Effector CD4-positive, alpha-beta T cell (primary cell): ENCODE data around the gene RBMS1.

Experiments
- DNase-seq: peaks from one replicate; pipeline ENCODE4 v3.0.0-alpha.2; 2020
- total RNA-seq: gene quantifications from one replicate; lab custom pipeline; 2026; lab: John Stamatoyannopoulos, UW

Gene RBMS1, protein sequence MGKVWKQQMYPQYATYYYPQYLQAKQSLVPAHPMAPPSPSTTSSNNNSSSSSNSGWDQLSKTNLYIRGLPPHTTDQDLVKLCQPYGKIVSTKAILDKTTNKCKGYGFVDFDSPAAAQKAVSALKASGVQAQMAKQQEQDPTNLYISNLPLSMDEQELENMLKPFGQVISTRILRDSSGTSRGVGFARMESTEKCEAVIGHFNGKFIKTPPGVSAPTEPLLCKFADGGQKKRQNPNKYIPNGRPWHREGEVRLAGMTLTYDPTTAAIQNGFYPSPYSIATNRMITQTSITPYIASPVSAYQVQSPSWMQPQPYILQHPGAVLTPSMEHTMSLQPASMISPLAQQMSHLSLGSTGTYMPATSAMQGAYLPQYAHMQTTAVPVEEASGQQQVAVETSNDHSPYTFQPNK
- total RNA-seq, result 83.5 reads per million, percentile 79 among the genes with 10 or more reads in this experiment

GRCh38 chr2:160493227-160494028, at the start of gene RBMS1:
RBMS1 (minus strand) TSS chr2:160493807; CDS start chr2:160493363, 444 bp downstream.
- DNase-seq, result peak; percentile 33

- no peak for DNase-seq
Observed at GRCh38 chr2:160541745-160542144, 48.1 kb upstream of the RBMS1 start.

DNA sequence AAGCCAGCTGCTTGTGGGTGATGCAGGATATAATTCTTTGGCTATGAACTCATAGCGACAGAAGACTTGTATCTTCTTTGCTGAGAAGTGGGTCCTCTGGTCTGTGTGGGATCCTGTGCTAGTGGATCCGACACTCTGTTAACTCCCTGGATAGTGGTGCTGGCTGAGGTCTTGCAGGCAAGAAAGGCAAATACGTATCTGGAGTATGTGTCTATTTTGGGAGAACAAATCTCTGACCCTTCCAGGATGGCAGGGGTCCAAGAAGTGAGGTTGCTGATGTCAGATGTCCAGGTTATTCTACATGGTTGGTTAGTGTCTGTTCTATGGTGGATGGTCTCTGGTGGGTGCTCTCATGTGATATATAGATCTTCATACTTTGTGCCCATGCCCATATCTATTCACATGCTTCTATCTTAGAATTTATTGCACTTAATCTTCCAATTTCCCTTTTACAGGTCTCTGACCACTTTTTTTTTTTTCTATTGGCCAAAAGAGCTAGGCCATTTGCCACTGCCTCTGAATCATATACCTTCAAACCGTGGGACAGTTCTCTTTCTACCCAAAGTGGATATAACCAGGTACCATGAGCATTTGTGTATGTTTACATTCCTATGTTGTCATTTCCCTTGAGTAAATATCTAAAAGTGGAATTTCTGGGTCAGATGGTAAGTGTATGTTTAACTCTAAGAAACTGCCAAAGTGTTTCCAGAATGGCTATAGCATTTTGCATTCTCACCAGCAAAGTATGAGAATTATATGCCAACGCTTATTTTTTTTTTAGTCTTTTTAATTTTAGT, 45.1 kb upstream of the RBMS1 start:
- no peak for DNase-seq

DNA sequence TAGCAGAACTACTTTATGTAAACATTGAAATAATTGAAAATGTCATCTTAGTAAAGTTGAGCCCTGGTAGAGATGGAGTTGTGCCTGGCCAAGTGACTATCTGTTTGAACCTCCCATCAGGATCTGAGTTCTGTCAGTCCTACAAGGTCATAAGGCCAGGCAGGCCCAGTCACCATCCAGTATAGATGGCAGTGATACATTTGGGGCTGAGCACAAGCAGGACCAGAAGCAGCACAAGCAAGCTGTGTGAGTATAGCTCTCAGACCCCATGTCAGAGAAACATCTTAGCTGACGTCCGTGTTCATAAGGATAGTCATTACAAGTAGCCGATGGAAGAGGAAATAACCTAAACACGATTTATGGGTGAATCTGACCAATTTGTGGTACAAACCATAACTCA, 44.5 kb upstream of the RBMS1 start:
- no peak for DNase-seq

DNA sequence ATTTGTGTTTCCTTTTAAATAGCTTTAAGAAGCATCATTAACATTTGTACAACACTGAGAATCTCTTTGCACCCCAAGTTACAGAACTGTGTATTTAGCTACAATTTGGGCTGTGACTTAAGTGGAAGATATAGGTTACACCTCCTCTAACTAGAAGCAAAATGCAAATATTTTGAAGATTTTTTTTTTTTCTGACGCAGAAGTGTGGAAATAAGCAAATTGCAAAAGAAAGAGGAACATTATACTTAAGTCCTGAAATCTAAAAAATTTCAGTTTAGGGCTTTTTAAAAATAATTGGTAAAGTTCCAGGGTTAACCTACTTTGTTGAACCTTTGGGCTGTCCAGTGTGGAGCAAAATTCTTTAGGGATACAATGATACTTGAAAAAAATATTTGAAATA, 41.4 kb upstream of the RBMS1 start:
- DNase-seq, result no peak

GRCh38 chr2:160534249-160534648, 40.6 kb upstream of the RBMS1 start:
- DNase-seq, result no peak

DNA sequence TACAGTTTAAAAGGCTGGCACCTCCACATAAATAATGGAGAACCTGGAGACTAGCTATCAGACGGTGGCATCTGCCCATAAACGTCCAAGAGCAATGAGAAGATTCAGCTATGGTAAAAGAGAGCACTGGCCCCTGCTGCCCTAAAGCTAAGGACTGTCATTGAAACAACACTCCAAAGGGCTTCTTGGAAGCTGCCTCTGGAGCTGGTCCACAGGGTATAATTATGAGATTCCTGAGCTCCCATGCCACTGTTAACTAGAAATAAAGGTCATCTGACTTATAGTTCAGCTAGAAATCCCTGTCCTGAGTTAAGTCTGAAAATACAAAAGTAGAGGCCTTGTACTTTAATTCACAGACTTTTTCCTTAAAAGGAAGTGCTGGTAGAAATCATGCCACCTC, 39.9 kb upstream of the RBMS1 start:
- no peak for DNase-seq

- DNase-seq, result no peak
Observed at GRCh38 chr2:160532388-160532787, 38.8 kb upstream of the RBMS1 start.

DNA sequence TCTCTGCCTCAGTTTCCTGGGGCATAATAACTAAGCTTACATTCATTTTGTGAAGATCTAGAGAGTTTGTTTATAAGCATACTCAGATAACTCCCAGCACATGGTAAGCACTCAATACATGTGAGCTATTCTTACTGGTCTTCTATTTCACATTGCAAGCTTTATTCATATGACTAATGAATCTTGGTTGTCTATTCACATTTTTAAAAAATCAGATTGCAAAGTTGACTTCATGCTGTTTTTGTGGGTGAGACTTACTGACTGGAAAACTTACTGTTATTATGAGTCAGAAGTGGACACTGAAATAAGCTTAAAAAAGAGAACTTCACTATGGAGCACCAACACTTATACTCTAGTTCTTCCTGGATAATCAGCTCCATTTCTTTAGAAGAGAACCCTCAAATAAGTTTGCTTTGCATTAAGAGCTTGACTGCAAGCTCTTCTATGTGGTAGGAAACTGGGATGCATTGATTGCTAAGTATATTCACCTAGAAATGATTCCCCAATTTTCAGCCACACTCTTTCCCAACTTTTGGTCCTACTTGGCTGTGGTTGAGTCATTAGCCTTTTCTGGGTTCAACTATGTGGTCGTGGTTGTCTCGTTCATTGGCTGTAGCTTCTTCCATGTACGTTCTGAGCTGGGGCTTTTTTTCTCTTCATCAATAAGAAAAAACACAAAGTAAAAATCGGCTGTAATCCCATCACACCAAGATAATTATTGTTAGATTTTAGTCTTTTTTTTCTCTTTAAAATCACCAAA, 29.5 kb upstream of the RBMS1 start:
- DNase-seq, result no peak

DNA sequence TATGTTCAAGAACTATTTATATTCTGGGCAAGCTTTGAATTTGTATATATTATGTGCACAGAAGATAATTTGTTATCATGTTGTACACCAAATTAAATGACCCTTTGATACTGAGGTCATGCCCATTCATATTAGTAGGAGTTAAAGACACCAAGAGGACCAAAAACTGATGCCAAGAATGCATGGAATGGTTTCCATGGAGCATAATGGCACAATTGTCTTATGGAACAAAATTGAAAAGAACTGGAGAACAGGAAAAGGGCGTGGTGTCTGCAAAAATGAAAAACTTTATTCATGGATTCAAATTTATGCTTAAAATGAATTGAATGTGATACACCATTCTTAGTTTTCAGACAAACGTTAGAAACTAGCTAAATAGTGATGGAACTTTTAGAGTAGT, 24.1 kb upstream of the RBMS1 start:
- no peak for DNase-seq

DNA sequence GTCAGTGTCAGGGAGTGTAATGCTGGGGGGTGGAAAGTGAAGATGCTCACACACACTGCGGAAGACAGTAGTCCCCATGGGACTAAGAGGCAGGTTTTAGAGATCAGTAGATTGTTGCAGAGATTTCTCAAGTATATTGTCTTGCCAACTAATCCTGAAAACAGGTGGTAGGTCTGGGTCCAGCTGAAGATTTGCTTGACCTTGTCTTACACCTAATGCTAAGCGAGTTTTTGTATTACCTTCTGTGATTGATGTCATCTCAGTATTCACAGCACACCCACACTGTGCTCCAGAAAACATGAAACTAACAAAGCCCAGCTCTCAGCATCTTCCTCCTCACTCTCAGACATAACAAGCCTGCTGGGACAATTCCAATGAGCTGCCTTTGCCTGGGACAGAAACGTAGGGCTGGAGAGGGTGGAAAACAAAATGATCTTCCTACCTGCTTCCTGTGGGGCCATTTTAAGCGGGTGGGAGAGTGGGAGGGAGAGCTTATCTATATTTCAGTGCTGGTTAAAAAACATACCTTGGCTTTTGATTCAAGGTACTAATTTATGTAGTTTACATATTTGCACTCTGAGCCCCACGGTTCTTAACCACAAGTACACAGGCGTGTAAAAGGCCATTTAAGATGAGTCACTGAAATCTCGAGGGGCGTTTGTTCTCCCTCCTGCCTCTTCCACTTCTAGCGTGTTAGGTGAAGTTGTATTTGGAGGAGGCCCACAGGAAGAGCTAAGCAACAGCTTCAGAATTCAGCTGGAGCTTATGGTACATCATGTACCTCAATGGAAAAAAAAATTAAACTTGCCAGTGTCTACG, 23.1 kb upstream of the RBMS1 start:
- no peak for DNase-seq

DNA sequence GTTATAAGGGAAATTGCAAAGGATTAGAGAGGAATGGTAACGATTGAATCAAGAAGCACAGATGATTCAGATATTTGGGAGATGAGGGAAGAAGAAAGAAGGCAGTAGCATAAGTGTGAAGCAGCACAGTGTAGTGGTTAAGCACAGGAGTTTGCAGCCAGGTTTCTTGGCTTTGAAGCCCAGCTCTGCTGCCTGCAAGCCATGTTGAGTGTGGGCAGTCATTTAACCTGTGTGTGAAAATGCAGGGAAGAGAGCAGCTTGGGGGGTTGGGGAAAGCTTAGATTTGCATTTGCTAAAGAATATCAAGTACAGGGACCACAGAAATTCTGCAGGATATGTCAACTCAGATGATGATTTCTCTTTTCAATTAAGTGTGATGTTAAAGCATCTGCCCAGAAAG, 21.5 kb upstream of the RBMS1 start:
- DNase-seq, result no peak

DNA sequence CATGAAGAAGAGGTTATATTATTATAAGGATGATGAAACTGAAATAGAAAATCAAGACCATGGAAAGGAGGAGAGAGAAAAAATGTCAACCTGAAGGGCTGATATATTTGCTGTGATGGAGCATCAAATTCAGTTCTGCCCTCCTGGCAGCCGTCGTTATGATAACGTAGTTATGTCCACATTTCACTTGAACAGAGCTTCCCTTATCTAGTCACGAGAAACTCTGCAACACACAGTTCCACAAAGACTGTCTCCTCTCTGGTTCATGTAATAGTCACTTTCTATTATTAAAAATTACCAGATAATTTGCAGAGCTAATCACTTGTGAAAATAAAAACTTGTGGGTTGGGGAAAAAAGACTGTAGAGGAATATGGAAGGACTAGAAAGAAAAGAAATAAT, 19.5 kb upstream of the RBMS1 start:
- DNase-seq, result no peak

- no peak for DNase-seq
Observed at GRCh38 chr2:160512491-160512890, 18.9 kb upstream of the RBMS1 start.

DNA sequence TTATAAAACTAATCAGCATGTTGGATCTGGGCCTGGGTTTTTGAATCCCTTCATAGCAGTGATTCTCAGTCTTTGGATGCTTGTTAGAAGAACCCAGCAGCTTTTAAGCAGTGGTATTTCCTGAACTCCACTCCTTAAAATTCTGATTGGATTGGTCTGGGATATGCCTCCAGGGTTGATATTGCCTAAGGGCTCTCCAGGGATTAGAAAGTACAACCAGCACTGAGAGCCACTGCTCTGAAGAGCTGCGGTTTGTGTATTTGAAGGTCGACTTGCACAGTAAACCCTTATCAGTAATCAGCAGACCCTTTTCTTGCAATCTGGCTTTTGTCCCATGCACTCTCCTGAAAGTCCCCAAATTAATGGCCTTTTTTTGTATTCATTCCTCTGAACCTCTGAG, 17.0 kb upstream of the RBMS1 start:
- DNase-seq, result no peak

- no peak for DNase-seq
Observed at GRCh38 chr2:160509016-160509415, 15.4 kb upstream of the RBMS1 start.

- no peak for DNase-seq
Observed at GRCh38 chr2:160507464-160507863, 13.9 kb upstream of the RBMS1 start.

- no peak for DNase-seq
Observed at GRCh38 chr2:160507046-160507407, 13.4 kb upstream of the RBMS1 start.

- no peak for DNase-seq
Observed at GRCh38 chr2:160506371-160507045, 12.9 kb upstream of the RBMS1 start.

DNA sequence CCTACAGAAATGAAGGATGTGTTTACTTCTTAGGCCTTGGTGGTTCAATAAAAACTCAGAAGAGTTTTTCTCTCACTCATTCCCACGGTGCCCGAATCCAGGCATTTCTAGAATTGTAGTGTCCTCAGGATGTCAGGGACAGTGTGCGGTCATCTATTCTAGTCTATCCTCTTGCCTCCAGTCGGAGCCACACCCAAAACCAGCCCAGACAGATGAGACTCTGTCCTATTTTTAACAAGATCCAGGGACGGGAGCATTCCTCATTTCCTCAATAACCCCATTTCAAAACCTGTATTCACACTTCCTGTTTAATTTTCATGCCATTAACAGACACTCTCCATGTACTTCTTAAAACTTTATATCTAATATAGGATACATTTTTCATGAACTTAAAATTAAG, 11.6 kb upstream of the RBMS1 start:
- no peak for DNase-seq

DNA sequence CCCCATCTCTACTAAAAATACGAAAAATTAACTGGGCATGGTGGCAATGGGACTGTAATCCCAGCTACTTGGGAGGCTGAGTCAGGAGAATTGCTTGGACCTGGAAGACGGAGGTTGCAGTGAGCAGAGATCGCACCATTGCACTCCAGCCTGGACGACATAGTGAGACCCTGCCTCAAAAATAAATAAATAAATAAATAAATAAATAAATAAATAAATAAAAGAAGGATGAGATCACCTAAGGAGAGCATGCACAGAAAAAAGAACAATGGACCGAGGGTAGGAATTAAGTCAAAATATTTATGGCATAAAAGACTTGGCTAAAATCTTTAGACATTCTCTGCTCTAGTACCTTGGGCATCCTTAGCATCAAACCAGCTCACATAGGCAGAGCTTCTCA, 8.9 kb upstream of the RBMS1 start:
- DNase-seq, result no peak
